MM.1S (cell line): ENCODE results near the gene FOXP1.

Experiments used
- DNase-seq: peaks from one replicate; pipeline ENCODE4 v3.0.0-alpha.2; 2015
- H2AFZ ChIP-seq: fragments of 300-600 bp; sonication (generic); 2 replicates; pipeline ENCODE4 v1.6.0; 2016; ENCODE audit warnings: antibody characterized with exemption, low read length
- H3F3A ChIP-seq: fragments of 300-600 bp; sonication (generic); 2 replicates; pipeline ENCODE4 v1.6.1; 2016; ENCODE audit warnings: mild to moderate bottlenecking, antibody characterized with exemption, low read length, moderate library complexity, mixed read lengths; ENCODE audit not compliant: insufficient read depth
- H3K27ac ChIP-seq: fragments of 300-600 bp; sonication (generic); 2 replicates; pipeline ENCODE4 v1.5.1; 2016; ENCODE audit warnings: mild to moderate bottlenecking, low read length
- H3K27me3 ChIP-seq: fragments of 300-600 bp; sonication (generic); replicated peaks from 2 replicates; pipeline ENCODE4 v1.6.0; 2016; ENCODE audit warnings: low read length; ENCODE audit not compliant: insufficient read depth
- H3K36me3 ChIP-seq: fragments of 300-600 bp; sonication (generic); replicated peaks from 2 replicates; pipeline ENCODE4 v1.6.1; 2016; ENCODE audit warnings: mild to moderate bottlenecking, low read length, mixed read lengths; ENCODE audit not compliant: insufficient read depth
- H3K4me1 ChIP-seq: fragments of 300-600 bp; sonication (generic); 2 replicates; pipeline ENCODE4 v1.6.1; 2016; ENCODE audit warnings: low read length, mixed read lengths
- H3K4me2 ChIP-seq: fragments of 300-600 bp; sonication (generic); 2 replicates; pipeline ENCODE4 v1.6.0; 2016; ENCODE audit warnings: low read depth, low read length
- H3K4me3 ChIP-seq: fragments of 300-600 bp; sonication (generic); 2 replicates; pipeline ENCODE4 v1.5.1; 2016; ENCODE audit warnings: low read length, mixed read lengths
- H3K79me2 ChIP-seq: fragments of 300-600 bp; sonication (generic); 2 replicates; pipeline ENCODE4 v1.6.1; 2016; ENCODE audit warnings: mixed run types, low read length, mixed read lengths
- H3K9ac ChIP-seq: fragments of 300-600 bp; sonication (generic); 2 replicates; pipeline ENCODE4 v1.6.1; 2016; ENCODE audit warnings: low read length, mixed read lengths
- H3K9me2 ChIP-seq: fragments of 300-600 bp; sonication (generic); replicated peaks from 2 replicates; pipeline ENCODE4 v1.6.1; 2016; ENCODE audit warnings: mild to moderate bottlenecking, low read length, mixed read lengths; ENCODE audit not compliant: insufficient read depth
- H3K9me3 ChIP-seq: fragments of 300-600 bp; sonication (generic); replicated peaks from 2 replicates; pipeline ENCODE4 v1.6.1; 2016; ENCODE audit warnings: mild to moderate bottlenecking, low read length, mixed read lengths; ENCODE audit not compliant: insufficient read depth
- H4K20me1 ChIP-seq: fragments of 300-600 bp; sonication (generic); 2 replicates; pipeline ENCODE4 v1.6.1; 2016; ENCODE audit warnings: mild to moderate bottlenecking, low read length, moderate library complexity, mixed read lengths; ENCODE audit not compliant: insufficient read depth
- CTCF ChIP-seq: fragments of 300-600 bp; sonication (generic); IDR thresholded peaks from 2 replicates; pipeline ENCODE4 v1.5.1; 2016; ENCODE audit warnings: antibody characterized with exemption, low read length, mixed read lengths
- EZH2 ChIP-seq: fragments of 300-600 bp; sonication (generic); optimal IDR thresholded peaks from 2 replicates; pipeline ENCODE3; 2017; ENCODE audit warnings: low read depth, mild to moderate bottlenecking, antibody characterized with exemption, low read length, mixed read lengths
- EZH2phosphoT487 ChIP-seq: fragments of 300-600 bp; sonication (generic); IDR thresholded peaks from 2 replicates; pipeline ENCODE4 v1.6.1; 2018; ENCODE audit warnings: antibody characterized with exemption, low read length

FOXP1 gene

DNA sequence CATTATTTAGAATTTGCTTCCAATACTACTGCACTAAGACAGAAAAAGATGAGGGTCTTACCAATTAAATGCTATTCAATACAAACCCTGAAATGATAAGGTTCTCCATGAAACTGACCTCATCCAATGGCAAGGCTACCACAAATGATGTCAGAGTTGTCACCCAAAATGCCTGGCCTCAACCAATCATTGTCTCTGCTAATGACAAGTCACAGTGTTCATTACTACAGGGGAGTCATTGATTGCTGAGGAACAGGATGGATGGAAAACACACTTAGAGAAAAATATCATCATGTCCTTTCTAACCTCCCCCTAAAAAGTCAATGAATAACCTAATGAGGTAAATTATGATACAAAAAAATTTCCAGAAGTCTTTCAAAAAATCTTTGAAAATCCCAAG, 91.0 kb downstream of the FOXP1 start:
- Histone ChIP-seq H3K4me1 (no peaks in the 10 kb centered on the region), H3K9ac (no peak overlapping the region), H3K36me3 (no peaks in the 10 kb centered on the region), H3K9me3 (no peaks in the 10 kb centered on the region), H2AFZ (no peak overlapping the region), H3K4me2 (no peak overlapping the region), H4K20me1 (no peaks in the 10 kb centered on the region), H3K4me3 (no peak overlapping the region), H3F3A (no peaks in the 10 kb centered on the region), H3K27ac (no peak overlapping the region), H3K27me3 (no peaks in the 10 kb centered on the region), H3K79me2 (no peaks in the 10 kb centered on the region), H3K9me2 (no peaks in the 10 kb centered on the region)
- DNase-seq = no peak
- no peak for TF ChIP-seq EZH2phosphoT487
- no peak for TF ChIP-seq CTCF
- TF ChIP-seq EZH2 = no peak

DNA sequence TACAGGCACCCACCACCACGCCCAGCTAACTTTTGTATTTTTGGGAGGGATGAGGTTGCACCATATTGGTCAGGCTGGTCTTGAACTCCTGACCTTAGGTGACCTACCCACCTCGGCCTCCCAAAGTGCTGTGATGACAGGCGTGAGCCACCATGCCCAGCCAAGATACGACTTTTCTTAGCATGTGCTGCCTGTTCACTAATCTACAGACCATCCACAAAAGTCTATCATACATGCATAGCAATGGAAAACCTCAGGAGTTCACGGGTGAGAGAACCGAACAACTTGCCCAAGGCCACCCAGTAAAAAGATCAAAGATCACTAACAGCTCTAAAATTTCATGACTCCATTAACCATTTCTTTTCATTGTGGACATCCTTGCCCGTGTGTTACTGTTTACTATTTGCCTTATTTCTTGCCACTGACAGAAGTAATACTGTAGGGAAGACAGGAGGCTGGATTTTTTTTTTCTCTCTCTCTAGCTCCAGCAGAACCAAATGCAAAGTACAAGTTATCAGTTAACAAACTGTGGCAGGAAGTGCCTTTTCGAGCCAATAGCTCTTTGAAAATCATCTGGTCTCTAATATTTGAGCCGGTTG, 92.3 kb downstream of the FOXP1 start:
- no peak overlapping the region for H3K9ac ChIP-seq
- no peaks in the 10 kb centered on the region for H3K9me3 ChIP-seq
- H2AFZ ChIP-seq = no peak overlapping the region
- H3K4me1 ChIP-seq = no peaks in the 10 kb centered on the region
- no peaks in the 10 kb centered on the region for H3K9me2 ChIP-seq
- H4K20me1 ChIP-seq = no peaks in the 10 kb centered on the region
- no peak overlapping the region for H3K27ac ChIP-seq
- no peaks in the 10 kb centered on the region for H3F3A ChIP-seq
- H3K4me2 ChIP-seq = no peak overlapping the region
- no peaks in the 10 kb centered on the region for H3K36me3 ChIP-seq
- no peaks in the 10 kb centered on the region for H3K27me3 ChIP-seq
- no peak for TF ChIP-seq EZH2
- no peak for TF ChIP-seq EZH2phosphoT487
- TF ChIP-seq CTCF = no peak
- H3K4me3 ChIP-seq = no peak overlapping the region
- no peaks in the 10 kb centered on the region for H3K79me2 ChIP-seq
- no peak for DNase-seq

GRCh38 chr3:71490692-71491091, 92.8 kb downstream of the FOXP1 start:
- no peaks in the 10 kb centered on the region for H3K36me3 ChIP-seq
- H3K9me3 ChIP-seq = no peaks in the 10 kb centered on the region
- H3K27me3 ChIP-seq = no peaks in the 10 kb centered on the region
- H4K20me1 ChIP-seq = no peaks in the 10 kb centered on the region
- no peak overlapping the region for H3K4me3 ChIP-seq
- H3K79me2 ChIP-seq = no peaks in the 10 kb centered on the region
- H3K4me2 ChIP-seq = no peak overlapping the region
- DNase-seq = no peak
- no peak overlapping the region for H3K27ac ChIP-seq
- H3K9ac ChIP-seq = no peak overlapping the region
- no peaks in the 10 kb centered on the region for H3F3A ChIP-seq
- no peaks in the 10 kb centered on the region for H3K4me1 ChIP-seq
- TF ChIP-seq EZH2 (no peak), EZH2phosphoT487 (no peak), CTCF (no peak)
- no peaks in the 10 kb centered on the region for H3K9me2 ChIP-seq
- no peak overlapping the region for H2AFZ ChIP-seq
